ES-I3 (cell line): ENCODE data around the gene ABCF2.

Experiments
- H3K36me3 ChIP-seq: 2 replicates; pipeline ENCODE4 v1.6.1; 2013; ENCODE audit warnings: mild to moderate bottlenecking, low read length, control low read depth, moderate library complexity; ENCODE audit not compliant: insufficient read depth
- H3K4me1 ChIP-seq: 2 replicates; pipeline ENCODE4 v1.6.1; 2013; ENCODE audit warnings: mild to moderate bottlenecking, control low read depth, low read length; ENCODE audit not compliant: insufficient read depth
- H3K9ac ChIP-seq: 2 replicates; pipeline ENCODE4 v1.6.1; 2013; ENCODE audit warnings: low read depth, mild to moderate bottlenecking, low read length, moderate library complexity
- H3K9me3 ChIP-seq: 2 replicates; pipeline ENCODE4 v1.6.1; 2013; ENCODE audit warnings: mild to moderate bottlenecking, low read length, moderate library complexity; ENCODE audit not compliant: control insufficient read depth, insufficient read depth

Gene ABCF2

GRCh38 chr7:151193203-151193978 lies 33.6 kb downstream of the ABCF2 start:
- no peaks in the 10 kb centered on the region for H3K9me3 ChIP-seq
- no peaks in the 10 kb centered on the region for H3K36me3 ChIP-seq
- no peaks in the 10 kb centered on the region for H3K4me1 ChIP-seq
- H3K9ac ChIP-seq, result no peak overlapping the region

- H3K4me1 ChIP-seq, result no peaks in the 10 kb centered on the region
- H3K9ac ChIP-seq, result no peak overlapping the region
- no peaks in the 10 kb centered on the region for H3K9me3 ChIP-seq
- H3K36me3 ChIP-seq, result no peaks in the 10 kb centered on the region
Observed at GRCh38 chr7:151192002-151192539, 34.9 kb downstream of the ABCF2 start.

GRCh38 chr7:151191544-151191943 lies 35.5 kb downstream of the ABCF2 start:
- no peaks in the 10 kb centered on the region for H3K9me3 ChIP-seq
- no peak overlapping the region for H3K9ac ChIP-seq
- no peaks in the 10 kb centered on the region for H3K4me1 ChIP-seq
- H3K36me3 ChIP-seq, result no peaks in the 10 kb centered on the region

GRCh38 chr7:151189038-151189437 lies 38.0 kb downstream of the ABCF2 start:
- H3K4me1 ChIP-seq, result no peaks in the 10 kb centered on the region
- peaks cover 3% of the 10 kb centered on the region; the same call in 1 of the 2 replicates for H3K9me3 ChIP-seq
- H3K36me3 ChIP-seq, result no peaks in the 10 kb centered on the region
- H3K9ac ChIP-seq, result no peak overlapping the region

- no peak overlapping the region for H3K9ac ChIP-seq
Observed at GRCh38 chr7:151188252-151188542, 38.8 kb downstream of the ABCF2 start.

GRCh38 chr7:151187409-151188251 lies 39.4 kb downstream of the ABCF2 start:
- H3K9me3 ChIP-seq, result peaks cover 3% of the 10 kb centered on the region; the same call in 1 of the 2 replicates
- no peaks in the 10 kb centered on the region for H3K4me1 ChIP-seq

More at GRCh38 chr7:151188252-151188542, 38.8 kb downstream of the ABCF2 start:
- H3K9me3 ChIP-seq, result peaks cover 3% of the 10 kb centered on the region; the same call in 1 of the 2 replicates
- no peaks in the 10 kb centered on the region for H3K4me1 ChIP-seq
- no peaks in the 10 kb centered on the region for H3K36me3 ChIP-seq

GRCh38 chr7:151186640-151187408 lies 40.2 kb downstream of the ABCF2 start, which contains the start of gene ASB10:
Gene ASB10, minus strand, starts transcription at chr7:151187250. Its CDS starts 120 bp downstream, at chr7:151187130.
- no peaks in the 10 kb centered on the region for H3K36me3 ChIP-seq
- peaks cover 3% of the 10 kb centered on the region; the same call in 1 of the 2 replicates for H3K9me3 ChIP-seq
- no peak within 1 kb of the TSS for H3K9ac ChIP-seq
- H3K4me1 ChIP-seq, result no peaks in the 10 kb centered on the region

More at GRCh38 chr7:151187409-151188251, 39.4 kb downstream of the ABCF2 start:
- no peak overlapping the region for H3K9ac ChIP-seq
- no peaks in the 10 kb centered on the region for H3K36me3 ChIP-seq

GRCh38 chr7:151185762-151186639 lies 41.0 kb downstream of the ABCF2 start:
- H3K9ac ChIP-seq, result no peak overlapping the region
- peaks cover 3% of the 10 kb centered on the region; the same call in 1 of the 2 replicates for H3K9me3 ChIP-seq
- no peaks in the 10 kb centered on the region for H3K36me3 ChIP-seq
- H3K4me1 ChIP-seq, result no peaks in the 10 kb centered on the region

- H3K36me3 ChIP-seq, result no peaks in the 10 kb centered on the region
- no peak overlapping the region for H3K9ac ChIP-seq
- no peaks in the 10 kb centered on the region for H3K4me1 ChIP-seq
- H3K9me3 ChIP-seq, result peaks cover 3% of the 10 kb centered on the region; the same call in 1 of the 2 replicates
Observed at GRCh38 chr7:151181011-151181431, 46.0 kb downstream of the ABCF2 start.

GRCh38 chr7:151179946-151180345 lies 47.1 kb downstream of the ABCF2 start:
- H3K9me3 ChIP-seq, result no peaks in the 10 kb centered on the region
- H3K36me3 ChIP-seq, result no peaks in the 10 kb centered on the region
- H3K4me1 ChIP-seq, result no peaks in the 10 kb centered on the region
- H3K9ac ChIP-seq, result no peak overlapping the region

- Histone ChIP-seq H3K36me3 (no peaks in the 10 kb centered on the region), H3K9me3 (no peaks in the 10 kb centered on the region), H3K9ac (no peak overlapping the region), H3K4me1 (no peaks in the 10 kb centered on the region)
Observed at GRCh38 chr7:151179287-151179860, 47.6 kb downstream of the ABCF2 start.

- Histone ChIP-seq H3K4me1 (no peaks in the 10 kb centered on the region), H3K36me3 (no peaks in the 10 kb centered on the region), H3K9me3 (no peaks in the 10 kb centered on the region), H3K9ac (no peak overlapping the region)
Observed at GRCh38 chr7:151178831-151179230, 48.2 kb downstream of the ABCF2 start.

GRCh38 chr7:151178236-151178635 lies 48.8 kb downstream of the ABCF2 start:
- Histone ChIP-seq H3K36me3 (no peaks in the 10 kb centered on the region), H3K9ac (no peak overlapping the region), H3K4me1 (no peaks in the 10 kb centered on the region), H3K9me3 (no peaks in the 10 kb centered on the region; the same call in 1 of the 2 replicates)
